CD4-positive, alpha-beta memory T cell (primary cell): Measurements from ENCODE around the gene SAYSD1. TPM values are rescaled to one million over a fixed set of nuclear protein-coding genes. Genes with fewer than 3 reads are reported as not detected.

Experiments used
- CTCF ChIA-PET: fragments of 350-600 bp; sonication (Branson Sonifier 250); formaldehyde crosslinking; loops from one replicate; lab custom pipeline; 2021; ENCODE audit warnings: inconsistent platforms; ENCODE audit not compliant: partially characterized antibody; lab: Charles Lee
- POLR2A ChIA-PET: fragments of 350-600 bp; sonication (Branson Sonifier 250); formaldehyde crosslinking; loops from one replicate; lab custom pipeline; 2021; ENCODE audit not compliant: partially characterized antibody; lab: Charles Lee
- DNase-seq, 5 donors: peaks; one replicate each; pipeline versions ENCODE4 v3.0.0 to v3.0.0-alpha.2; 2020 to 2022; ENCODE audit warnings: mixed read lengths in 1 of 5
- H3K27ac ChIP-seq: one replicate; pipeline ENCODE4 v1.7.0; 2013; ENCODE audit warnings: low read depth, low read length
- H3K27me3 ChIP-seq: 2 replicates; pipeline ENCODE4 v1.7.0; 2013; ENCODE audit warnings: mild to moderate bottlenecking, low read length, moderate library complexity; ENCODE audit not compliant: insufficient read depth
- H3K36me3 ChIP-seq: 2 replicates; pipeline ENCODE4 v1.7.0; 2013; ENCODE audit warnings: mild to moderate bottlenecking, low read length, moderate library complexity; ENCODE audit not compliant: insufficient read depth
- H3K4me1 ChIP-seq: 2 replicates; pipeline ENCODE4 v1.7.0; 2013; ENCODE audit warnings: mild to moderate bottlenecking, low read length, moderate library complexity; ENCODE audit not compliant: insufficient read depth
- H3K4me3 ChIP-seq, 2 donors: one replicate each; pipeline ENCODE4 v1.7.0; 2013; ENCODE audit warnings: low read length in 2 of 2, mild to moderate bottlenecking in 1 of 2
- H3K9me3 ChIP-seq, 2 donors: one replicate each; pipeline ENCODE4 v1.7.0; 2013; ENCODE audit warnings: low read length in 2 of 2, control low read depth in 1 of 2; ENCODE audit not compliant: control insufficient read depth in 1 of 2
- H3K27ac Mint-ChIP-seq, 7 donors: one replicate each; pipeline ENCODE4 v1.8.0; 2020 to 2021; ENCODE audit warnings: mixed read lengths in 7 of 7, mild to moderate bottlenecking in 6 of 7, inconsistent platforms in 3 of 7, moderate library complexity in 3 of 7
- H3K27me3 Mint-ChIP-seq, 2 donors: one replicate each; pipeline ENCODE4 v1.8.0; 2020 to 2021; ENCODE audit warnings: mixed read lengths in 2 of 2
- H3K36me3 Mint-ChIP-seq, 2 donors: one replicate each; pipeline ENCODE4 v1.8.0; 2020 to 2021; ENCODE audit warnings: mixed read lengths in 2 of 2, inconsistent platforms in 1 of 2, mild to moderate bottlenecking in 1 of 2
- H3K4me1 Mint-ChIP-seq, 4 donors: one replicate each; pipeline ENCODE4 v1.8.0; 2020 to 2021; ENCODE audit warnings: mixed read lengths in 4 of 4, mild to moderate bottlenecking in 1 of 4
- H3K4me3 Mint-ChIP-seq, 8 donors: one replicate each; pipeline ENCODE4 v1.8.0; 2020 to 2021; ENCODE audit warnings: mixed read lengths in 8 of 8, mild to moderate bottlenecking in 7 of 8, moderate library complexity in 6 of 8, inconsistent platforms in 3 of 8
- H3K9me3 Mint-ChIP-seq, 8 donors: one replicate each; pipeline ENCODE4 v1.8.0; 2020 to 2021; ENCODE audit warnings: mixed read lengths in 8 of 8, mild to moderate bottlenecking in 5 of 8, inconsistent platforms in 3 of 8, moderate library complexity in 1 of 8
- intact Hi-C: fragments of 100-400 bp; cut with micrococcal nuclease; formaldehyde crosslinking; loops from one replicate; pipeline ENCODE4 v1.15.1; 2023
- polyA plus RNA-seq, 2 donors: library from polyadenylated mRNA; unstranded; fragments of 300-500 nt; fragmentation: Illumina TruSeq; gene quantifications; one replicate each; pipeline ENCODE4 v1.2.3, GENCODE V29; 2021
- total RNA-seq, 2 experiments: library from RNA; stranded (reverse); gene quantifications; one replicate each; pipeline ENCODE4 v1.2.3, GENCODE V29; 2021

SAYSD1 gene
- total and polyA plus RNA-seq, 4 experiments from 2014 or later: 14.0 to 22.4 (median 20.9) TPM

- Mint-ChIP-seq H3K4me3 (no peak overlapping the region), H3K27ac (no peak overlapping the region), H3K36me3 (peaks cover 38 to 43% of the 10 kb centered on the region in 2 donors), H3K9me3 (peaks cover 0 to 2% (median 0%) of the 10 kb centered on the region in 8 donors), H3K4me1 (peaks cover 4 to 8% (median 8%) of the 10 kb centered on the region in 4 donors), H3K27me3 (no peaks in the 10 kb centered on the region)
- Histone ChIP-seq H3K9me3 (no peaks in the 10 kb centered on the region), H3K4me3 (no peak overlapping the region), H3K27ac (no peak overlapping the region), H3K4me1 (no peaks in the 10 kb centered on the region), H3K27me3 (no peaks in the 10 kb centered on the region), H3K36me3 (no peaks in the 10 kb centered on the region)
- intact Hi-C loops: loop anchor here (1.0 kb wide), 1 partner anchor 230 kb away; no protein-coding TSS in a partner anchor
- no peak for DNase-seq
- POLR2A ChIA-PET: interaction anchor here (1.0 to 1.8 kb wide), 2 partner anchors 10 to 12 kb away, joined by 4 to 9 read pairs; partner anchors contain the start of gene SAYSD1
- CTCF ChIA-PET: interaction anchor here (1.0 to 1.3 kb wide), 3 partner anchors 9 to 230 kb away, joined by 3 to 6 read pairs (median 5); no protein-coding TSS in a partner anchor
These were observed 12.7 kb downstream of the SAYSD1 start for GRCh38 chr6:39102071-39102820.

DNA sequence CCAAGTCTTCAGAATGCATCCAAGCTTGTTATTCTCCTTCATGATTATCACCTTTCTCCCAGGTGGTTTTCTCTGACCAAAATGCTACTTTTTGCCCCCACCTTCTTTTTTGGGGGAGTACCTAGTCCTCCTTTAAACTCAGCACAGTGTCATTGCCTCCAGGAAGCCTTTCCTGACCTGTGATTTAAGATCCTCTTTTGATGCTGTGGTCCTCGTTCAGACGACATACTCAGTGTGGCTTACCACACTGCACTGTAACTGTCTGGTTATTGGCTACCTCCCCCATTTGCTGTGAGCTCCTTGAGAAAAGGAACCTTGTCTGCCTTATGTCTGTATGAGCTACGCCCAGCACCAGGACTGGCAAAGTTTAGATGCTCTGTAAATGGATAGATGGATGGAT lies 14.6 kb downstream of the SAYSD1 start:
- peak in 1 of 5 donors; percentile 15 for DNase-seq
- intact Hi-C loops: no loop called here

GRCh38 chr6:39095578-39095977 lies 19.4 kb downstream of the SAYSD1 start:
- POLR2A ChIA-PET: no interaction called here
- no peak overlapping the region for H3K4me3 Mint-ChIP-seq
- Histone ChIP-seq H3K9me3 (no peaks in the 10 kb centered on the region), H3K4me3 (no peak overlapping the region), H3K36me3 (no peaks in the 10 kb centered on the region), H3K27me3 (no peaks in the 10 kb centered on the region), H3K27ac (no peak overlapping the region), H3K4me1 (no peaks in the 10 kb centered on the region)
- intact Hi-C loops: no loop called here
- H3K36me3 Mint-ChIP-seq: peaks cover 0 to 4% of the 10 kb centered on the region in 2 donors
- CTCF ChIA-PET: no interaction called here
- H3K9me3 Mint-ChIP-seq: no peaks in the 10 kb centered on the region
- peaks cover 1 to 7% of the 10 kb centered on the region in 2 donors for H3K27me3 Mint-ChIP-seq
- no peak for DNase-seq
- peaks cover 0 to 4% (median 3%) of the 10 kb centered on the region in 4 donors for H3K4me1 Mint-ChIP-seq
- no peak overlapping the region for H3K27ac Mint-ChIP-seq

More for the DNA sequence above, 14.6 kb downstream of the SAYSD1 start:
- H3K27ac ChIP-seq: no peak overlapping the region
- Mint-ChIP-seq H3K36me3 (peaks cover 26 to 27% of the 10 kb centered on the region in 2 donors), H3K27me3 (no peaks in the 10 kb centered on the region), H3K9me3 (no peaks in the 10 kb centered on the region), H3K27ac (peak overlapping the region in 1 of 7 donors; percentile 15), H3K4me1 (peaks cover 0 to 5% (median 4%) of the 10 kb centered on the region in 4 donors), H3K4me3 (no peak overlapping the region)
- no peak overlapping the region for H3K4me3 ChIP-seq
- ChIA-PET CTCF (no interaction called here), POLR2A (interaction anchor here (0.9 to 1.2 kb wide), 2 partner anchors 12 to 14 kb away, joined by 3 to 7 read pairs; partner anchors contain the start of gene SAYSD1)
- no peaks in the 10 kb centered on the region for H3K27me3 ChIP-seq
- H3K9me3 ChIP-seq: no peaks in the 10 kb centered on the region
- no peaks in the 10 kb centered on the region for H3K36me3 ChIP-seq
- no peaks in the 10 kb centered on the region for H3K4me1 ChIP-seq

DNA sequence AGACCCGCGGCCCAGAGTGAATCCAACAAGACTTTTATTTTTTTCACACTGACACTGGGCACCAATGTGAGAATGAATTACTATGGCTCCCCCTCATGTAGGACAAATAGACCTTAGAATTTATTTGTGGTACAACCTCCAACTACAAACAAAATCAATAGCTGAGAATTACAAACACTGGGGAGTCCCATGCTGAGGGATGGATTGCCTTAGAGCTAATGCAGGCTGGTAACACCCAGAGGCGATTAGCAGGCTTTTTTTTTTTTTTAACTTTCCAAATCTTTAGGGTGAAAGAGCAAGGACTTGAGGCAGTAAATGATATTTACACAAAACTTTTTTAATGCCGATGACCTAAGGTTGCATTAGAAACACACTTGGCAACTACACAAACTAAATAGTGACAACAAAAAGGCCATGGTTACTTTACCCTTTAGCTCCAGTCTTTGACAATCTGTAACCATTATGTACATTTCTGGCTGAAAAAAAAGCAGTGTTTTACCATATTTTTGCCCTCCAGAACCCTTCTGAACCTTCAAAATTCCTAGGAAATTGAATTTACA lies 21.8 kb downstream of the SAYSD1 start:
- Histone ChIP-seq H3K27ac (no peak overlapping the region), H3K27me3 (no peaks in the 10 kb centered on the region), H3K9me3 (no peaks in the 10 kb centered on the region), H3K4me3 (no peak overlapping the region), H3K36me3 (no peaks in the 10 kb centered on the region), H3K4me1 (no peaks in the 10 kb centered on the region)
- intact Hi-C loops: no loop called here
- Mint-ChIP-seq H3K9me3 (no peaks in the 10 kb centered on the region), H3K27me3 (peaks cover 12 to 16% of the 10 kb centered on the region in 2 donors), H3K36me3 (peaks cover 0 to 4% of the 10 kb centered on the region in 2 donors), H3K27ac (no peak overlapping the region), H3K4me1 (no peaks in the 10 kb centered on the region), H3K4me3 (no peak overlapping the region)
- ChIA-PET POLR2A (no interaction called here), CTCF (interaction anchor here (1.1 kb wide), 1 partner anchor 136 kb away, joined by 3 read pairs; the partner anchor contains the start of gene KCNK5)
- DNase-seq: no peak

DNA sequence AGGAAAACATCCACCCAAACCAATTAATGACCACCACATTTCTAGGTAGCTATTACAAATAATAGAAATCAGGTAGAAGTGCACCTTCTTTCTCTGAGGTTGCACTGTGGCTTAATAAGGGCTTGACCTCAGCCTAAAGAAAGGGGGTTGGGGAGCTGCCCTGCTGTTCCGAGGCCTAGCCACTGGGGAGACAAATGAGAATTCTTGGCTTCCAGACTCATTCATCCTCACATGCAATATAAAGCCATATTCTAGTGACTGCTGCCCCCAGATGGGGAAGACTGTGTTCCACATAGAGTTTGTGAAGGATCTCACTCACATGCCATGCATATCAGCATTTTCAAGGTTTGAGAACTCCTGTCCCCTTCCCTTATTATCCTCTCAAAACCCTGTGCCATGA lies 22.9 kb downstream of the SAYSD1 start:
- Histone ChIP-seq H3K9me3 (no peaks in the 10 kb centered on the region), H3K4me1 (no peaks in the 10 kb centered on the region), H3K27me3 (no peaks in the 10 kb centered on the region), H3K36me3 (no peaks in the 10 kb centered on the region), H3K27ac (no peak overlapping the region), H3K4me3 (no peak overlapping the region)
- Mint-ChIP-seq H3K9me3 (no peaks in the 10 kb centered on the region), H3K4me1 (no peaks in the 10 kb centered on the region), H3K4me3 (no peak overlapping the region), H3K36me3 (peaks cover 0 to 4% of the 10 kb centered on the region in 2 donors), H3K27me3 (peaks cover 22% of the 10 kb centered on the region in 2 donors), H3K27ac (no peak overlapping the region)
- ChIA-PET CTCF (no interaction called here), POLR2A (no interaction called here)
- intact Hi-C loops: no loop called here
- no peak for DNase-seq

DNA sequence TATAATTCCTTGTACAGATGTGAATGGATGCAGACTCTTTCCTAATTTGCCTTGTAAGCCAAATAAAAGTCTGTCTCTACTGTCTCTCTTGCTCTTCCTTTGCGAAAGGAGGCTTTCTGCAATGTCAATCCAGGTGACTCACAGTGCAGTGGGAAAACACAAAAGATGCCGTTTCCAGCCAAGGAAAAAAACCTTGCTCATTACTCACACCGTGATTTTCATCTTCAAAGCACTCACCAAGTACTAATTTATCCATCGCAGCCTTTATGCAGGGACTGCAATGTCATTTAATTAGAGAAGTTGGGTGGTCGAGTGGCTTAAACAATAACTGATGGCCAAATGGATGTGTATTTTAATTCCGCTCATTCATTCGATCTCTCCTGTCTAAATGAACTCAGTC lies 23.8 kb downstream of the SAYSD1 start:
- peaks cover 26 to 31% of the 10 kb centered on the region in 2 donors for H3K27me3 Mint-ChIP-seq
- no peak overlapping the region for H3K4me3 Mint-ChIP-seq
- no peaks in the 10 kb centered on the region for H3K9me3 ChIP-seq
- no peak for DNase-seq
- H3K4me1 ChIP-seq: no peaks in the 10 kb centered on the region
- H3K27me3 ChIP-seq: no peaks in the 10 kb centered on the region
- no peaks in the 10 kb centered on the region for H3K36me3 ChIP-seq
- intact Hi-C loops: no loop called here
- ChIA-PET POLR2A (no interaction called here), CTCF (no interaction called here)
- peaks cover 1 to 8% (median 4%) of the 10 kb centered on the region in 4 donors for H3K4me1 Mint-ChIP-seq
- no peak overlapping the region for H3K4me3 ChIP-seq
- peaks cover 0 to 4% of the 10 kb centered on the region in 2 donors for H3K36me3 Mint-ChIP-seq
- no peak overlapping the region for H3K27ac Mint-ChIP-seq
- no peaks in the 10 kb centered on the region for H3K9me3 Mint-ChIP-seq
- H3K27ac ChIP-seq: no peak overlapping the region

DNA sequence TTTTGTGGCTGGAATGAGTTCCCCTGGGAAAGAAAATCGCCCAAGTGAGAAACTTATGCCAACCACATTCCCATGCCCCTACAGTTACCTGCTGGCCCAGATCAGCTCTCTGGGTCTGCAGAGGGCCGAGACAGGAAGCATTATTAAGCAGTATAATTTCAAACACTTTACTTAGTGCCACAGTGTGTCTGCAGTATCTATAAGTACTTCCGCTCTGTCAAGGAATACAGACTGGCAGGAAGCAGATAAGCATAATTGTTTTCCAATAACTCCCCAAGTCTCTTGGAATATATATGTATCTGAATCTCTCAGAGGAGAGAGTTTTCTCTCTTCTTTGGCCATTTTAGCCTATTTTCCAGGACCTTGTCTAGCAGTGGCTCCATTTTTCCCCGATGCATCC lies 24.9 kb downstream of the SAYSD1 start:
- DNase-seq: no peak
- Histone ChIP-seq H3K27ac (no peak overlapping the region), H3K36me3 (no peaks in the 10 kb centered on the region), H3K27me3 (no peaks in the 10 kb centered on the region), H3K4me1 (no peaks in the 10 kb centered on the region), H3K9me3 (no peaks in the 10 kb centered on the region), H3K4me3 (no peak overlapping the region)
- Mint-ChIP-seq H3K36me3 (peaks cover 0 to 4% of the 10 kb centered on the region in 2 donors), H3K27me3 (peaks cover 26 to 32% of the 10 kb centered on the region in 2 donors), H3K4me3 (no peak overlapping the region), H3K4me1 (peaks cover 1 to 10% (median 5%) of the 10 kb centered on the region in 4 donors), H3K27ac (peak overlapping the region in 1 of 7 donors; percentile 37), H3K9me3 (no peaks in the 10 kb centered on the region)
- CTCF ChIA-PET: interaction anchor here (3.1 kb wide), 1 partner anchor 214 kb away, joined by 10 read pairs; no protein-coding TSS in a partner anchor
- POLR2A ChIA-PET: no interaction called here
- intact Hi-C loops: no loop called here
